Measurements from ENCODE around the gene PTGR3.

PTGR3 gene

DNA sequence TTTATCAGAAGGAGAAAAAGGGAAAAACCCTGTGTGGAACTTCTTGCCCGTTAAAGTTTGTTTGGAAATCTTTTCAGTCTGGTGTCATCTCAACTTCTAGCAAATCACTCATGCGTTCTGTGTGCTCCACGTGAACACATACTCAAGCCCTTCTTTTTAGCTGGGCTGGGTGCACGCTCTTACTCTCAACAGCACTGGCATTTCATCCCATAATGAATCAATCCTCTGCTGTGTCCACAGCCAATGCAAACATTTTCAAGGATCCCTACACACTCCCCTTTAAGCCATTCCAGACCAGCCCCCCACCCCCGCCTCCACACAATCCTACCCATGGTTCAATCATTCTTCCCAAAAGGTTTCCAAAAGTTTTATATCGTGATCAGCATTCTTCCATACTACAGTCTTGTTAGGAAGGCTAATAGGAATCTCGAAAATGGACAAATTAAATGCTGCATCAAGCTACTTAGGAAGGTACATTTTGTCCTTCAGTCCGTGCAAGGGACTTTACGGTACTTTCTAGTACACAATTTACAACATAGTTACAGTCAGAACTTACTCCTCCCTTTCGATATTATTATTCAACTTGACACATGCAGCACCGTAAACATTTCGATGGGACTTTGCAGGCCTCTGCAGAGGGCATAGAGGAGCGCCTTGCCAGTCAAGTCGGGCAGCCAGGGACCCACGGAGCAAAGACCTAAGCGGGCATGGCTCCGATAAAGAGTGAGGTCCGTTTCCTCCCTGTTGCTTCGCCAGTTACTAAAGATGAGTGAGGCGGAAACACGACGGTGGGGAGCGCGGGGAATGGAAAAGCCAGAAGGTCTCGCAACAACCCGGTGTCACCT lies 1.4 kb downstream of the PTGR3 start:
- no peak for TF ChIP-seq CTCF (IDR thresholded peaks at IDR 0.05)
- Histone ChIP-seq H3K4me1 (peaks cover 0 to 55% (median 38%) of the 10 kb centered on the region in 4 donors), H3K27ac (peak overlapping the region; percentile 97 to 98), H3K27me3 (no peaks in the 10 kb centered on the region), H3K4me3 (peak overlapping the region; percentile 83 to 96), H3K9me3 (no peaks in the 10 kb centered on the region), H3K36me3 (no peaks in the 10 kb centered on the region)
- intact Hi-C loops (cut with DNase I; ENCODE audit: low total_unique reads), result loop anchor here (2.0 kb wide), 1 partner anchor 47 kb away; no protein-coding TSS in a partner anchor
- DNase-seq, result no peak

DNA sequence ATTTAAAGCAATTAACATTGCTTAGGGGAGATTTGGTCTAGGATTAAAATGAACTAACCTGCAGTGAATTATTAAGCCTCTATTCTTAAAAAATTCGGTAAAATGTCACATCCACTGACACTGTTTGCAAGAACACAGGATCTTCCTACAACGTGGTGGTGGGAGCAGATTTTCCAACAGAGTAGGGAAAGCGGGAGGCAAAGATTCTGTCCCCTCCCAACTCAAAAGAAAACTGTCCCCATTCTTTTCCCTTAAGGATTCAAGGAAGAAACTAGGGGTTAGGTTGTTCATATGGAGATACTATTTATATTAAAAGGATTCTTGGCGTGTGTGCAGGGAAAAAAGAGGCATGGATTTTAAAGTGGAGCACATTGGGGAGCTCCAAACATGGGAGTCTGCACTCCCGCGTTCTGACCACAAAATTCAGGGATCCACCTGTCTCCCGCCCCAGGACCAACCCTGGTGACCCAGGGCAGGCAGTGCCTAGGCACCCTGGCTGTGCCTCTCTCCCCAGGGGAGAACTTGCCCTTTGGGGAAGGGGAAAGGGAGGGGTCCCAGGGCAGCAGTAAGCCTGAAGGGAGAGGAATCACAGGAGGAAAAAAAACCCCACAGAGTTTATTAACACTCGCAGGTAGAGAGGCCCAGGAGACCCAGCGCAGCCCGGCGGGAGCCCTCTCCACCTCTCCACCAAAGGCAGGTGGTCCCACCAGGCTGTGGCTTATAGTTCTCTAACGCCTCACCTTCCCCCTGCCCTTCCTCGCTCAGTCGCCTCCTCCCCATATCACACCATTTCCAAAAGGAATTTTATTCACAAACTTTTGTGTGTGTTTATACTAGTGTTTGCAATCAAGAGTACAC lies 2.3 kb downstream of the PTGR3 start:
- Histone ChIP-seq H3K27me3 (no peaks in the 10 kb centered on the region), H3K4me3 (peak overlapping the region; percentile 83 to 96), H3K36me3 (no peaks in the 10 kb centered on the region), H3K4me1 (peaks cover 0 to 56% (median 32%) of the 10 kb centered on the region in 4 donors), H3K27ac (peak overlapping the region; percentile 4 to 98), H3K9me3 (no peaks in the 10 kb centered on the region)
- no peak for TF ChIP-seq CTCF (IDR thresholded peaks at IDR 0.05)
- intact Hi-C loops (cut with DNase I; ENCODE audit: low total_unique reads), result loop anchor here (2.0 kb wide), 1 partner anchor 48 kb away; no protein-coding TSS in a partner anchor
- no peak for DNase-seq

DNA sequence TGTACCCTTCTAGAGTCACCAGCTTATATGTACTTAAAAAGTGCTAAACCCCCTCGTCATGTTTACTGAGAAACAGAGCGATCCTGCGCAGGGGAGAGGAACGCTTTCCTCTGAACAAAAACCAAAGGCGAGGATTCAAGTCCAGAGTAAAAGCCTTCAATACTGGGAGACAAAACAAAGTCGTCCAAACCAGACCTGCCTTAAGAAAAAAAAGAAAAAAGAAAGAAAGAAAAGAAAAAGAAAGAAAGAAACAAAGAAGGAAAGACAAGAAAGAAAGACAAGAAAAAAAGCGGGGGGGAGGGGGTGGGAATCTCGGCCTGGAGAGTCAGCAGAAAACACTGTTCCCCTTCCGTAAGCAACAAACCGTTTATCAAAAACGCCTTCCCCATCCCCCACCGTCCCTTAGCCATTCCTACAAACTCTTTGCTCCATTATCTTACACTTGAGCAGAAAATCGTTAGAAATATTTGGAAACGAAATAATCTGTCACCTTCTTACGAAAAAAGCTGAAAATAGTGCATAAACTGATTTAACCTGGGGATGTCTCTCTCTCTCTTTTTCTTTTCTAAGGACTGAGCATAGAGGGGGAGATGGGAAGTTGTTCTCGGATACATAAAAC lies 3.3 kb downstream of the PTGR3 start:
- no peak overlapping the region for H3K4me3 ChIP-seq
- no peaks in the 10 kb centered on the region for H3K9me3 ChIP-seq
- TF ChIP-seq CTCF (IDR thresholded peaks at IDR 0.05), result no peak
- H3K27ac ChIP-seq, result no peak overlapping the region
- H3K36me3 ChIP-seq, result no peaks in the 10 kb centered on the region
- H3K27me3 ChIP-seq, result no peaks in the 10 kb centered on the region
- DNase-seq, result no peak
- peaks cover 0 to 67% (median 37%) of the 10 kb centered on the region in 4 donors for H3K4me1 ChIP-seq
- intact Hi-C loops (cut with DNase I; ENCODE audit: low total_unique reads), result loop anchor here (2.0 kb wide), 1 partner anchor 49 kb away; no protein-coding TSS in a partner anchor

DNA sequence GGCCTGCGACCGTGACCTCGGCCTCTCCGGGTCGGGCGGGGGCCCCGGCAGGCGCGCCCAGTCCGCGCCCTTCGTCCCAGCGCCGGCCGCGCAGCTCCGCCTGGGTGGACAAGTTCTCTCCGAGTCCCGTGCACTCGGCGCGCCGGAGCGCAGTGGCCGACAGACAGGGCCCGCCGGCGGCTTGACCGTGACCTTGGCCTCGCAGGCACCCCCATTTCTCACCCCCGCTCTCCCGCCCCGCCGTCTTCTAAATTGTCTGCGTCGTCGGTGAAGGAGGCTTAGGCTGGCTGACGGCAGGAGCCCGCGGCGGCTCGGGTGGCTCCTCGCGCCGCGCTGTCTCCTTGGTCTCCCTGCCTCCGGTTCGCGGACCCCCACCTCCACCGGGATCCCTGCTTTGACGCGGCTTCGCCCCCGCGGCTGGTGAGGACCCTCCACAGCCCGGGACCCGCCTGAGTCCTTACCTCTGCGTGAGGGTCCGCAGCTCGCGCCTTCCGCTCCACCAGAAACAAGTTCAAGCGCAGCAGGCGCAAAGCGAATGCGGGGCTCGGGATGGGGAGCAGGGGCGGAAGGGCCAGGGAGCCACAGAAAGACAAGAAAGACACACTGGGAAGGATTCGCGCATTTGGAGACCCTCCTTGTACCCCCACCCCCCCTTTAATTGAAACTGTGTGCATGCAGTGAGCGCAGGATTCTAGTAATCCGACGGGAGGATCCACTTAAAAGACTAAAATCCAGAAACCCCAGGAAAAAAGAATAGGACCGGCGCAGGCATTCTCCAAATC lies 4.0 kb downstream of the PTGR3 start:
- intact Hi-C loops (cut with DNase I; ENCODE audit: low total_unique reads), result no loop called here
- Histone ChIP-seq H3K4me3 (peak overlapping the region; percentile 36 to 41), H3K9me3 (no peaks in the 10 kb centered on the region), H3K27me3 (no peaks in the 10 kb centered on the region), H3K36me3 (peaks cover 0 to 7% (median 0%) of the 10 kb centered on the region in 3 donors), H3K27ac (no peak overlapping the region), H3K4me1 (peaks cover 0 to 65% (median 37%) of the 10 kb centered on the region in 4 donors)
- DNase-seq, result no peak
- no peak for TF ChIP-seq CTCF (IDR thresholded peaks at IDR 0.05)

All from tibial artery (tissue), 4 donors.